MCF 10A (cell line): ENCODE measurements around the gene OAF. TPM values are rescaled to one million over a fixed set of nuclear protein-coding genes. Genes with fewer than 3 reads are reported as not detected.

Source experiments
- BruUV-seq: library from RNA; stranded (reverse); fragments of 400-500 nt; replicated peaks from 2 replicates; lab custom pipeline; 2021; lab: Mats Ljungman, UMichigan
- CTCF ChIA-PET: fragments of 300-600 bp; sonication (Branson Sonifier 250); formaldehyde crosslinking; extraction: SDS; loops from one replicate; lab custom pipeline; 2021; ENCODE audit warnings: antibody characterized with exemption, inconsistent platforms; lab: Yijun Ruan, JAX
- POLR2A ChIA-PET: fragments of 300-600, 350-650 bp; sonication (Branson Sonifier 250); formaldehyde crosslinking; extraction: SDS; loops from one replicate; lab custom pipeline; 2020; ENCODE audit warnings: antibody characterized with exemption, inconsistent platforms; lab: Yijun Ruan, JAX
- DNase-seq: peaks from one replicate; pipeline ENCODE4 v3.0.0-alpha.2; 2018; ENCODE audit not compliant: unreplicated experiment
- H3K27ac Mint-ChIP-seq: one replicate; pipeline ENCODE4 v1.8.0; 2022; ENCODE audit warnings: mild to moderate bottlenecking, low read depth, mixed read lengths; ENCODE audit not compliant: unreplicated experiment
- H3K27me3 Mint-ChIP-seq: one replicate; pipeline ENCODE4 v1.8.0; 2022; ENCODE audit warnings: mixed read lengths; ENCODE audit not compliant: insufficient read depth, unreplicated experiment
- H3K36me3 Mint-ChIP-seq: one replicate; pipeline ENCODE4 v1.8.0; 2022; ENCODE audit warnings: mild to moderate bottlenecking, moderate library complexity, mixed read lengths; ENCODE audit not compliant: insufficient read depth, unreplicated experiment
- H3K4me1 Mint-ChIP-seq: one replicate; pipeline ENCODE4 v1.8.0; 2022; ENCODE audit warnings: mixed read lengths; ENCODE audit not compliant: insufficient read depth, unreplicated experiment
- H3K4me3 Mint-ChIP-seq: one replicate; pipeline ENCODE4 v1.8.0; 2022; ENCODE audit warnings: mild to moderate bottlenecking, moderate library complexity, mixed read lengths; ENCODE audit not compliant: unreplicated experiment
- H3K9me3 Mint-ChIP-seq: one replicate; pipeline ENCODE4 v1.8.0; 2022; ENCODE audit warnings: mixed read lengths; ENCODE audit not compliant: unreplicated experiment
- CTCF ChIP-seq: fragments of 200-600 bp; IDR thresholded peaks from one replicate; pipeline ENCODE4 v1.8.0; 2022; ENCODE audit warnings: antibody characterized with exemption, mild to moderate bottlenecking; ENCODE audit not compliant: unreplicated experiment
- intact Hi-C: fragments of 100-400 bp; cut with micrococcal nuclease; formaldehyde crosslinking; loops from 2 replicates; pipeline ENCODE4 v1.14.1; 2022
- total RNA-seq: library from RNA; stranded (reverse); gene quantifications from 2 replicates; pipeline ENCODE4 v1.2.3, GENCODE V29; 2022

Gene OAF
- total RNA-seq, 1 experiment from 2014 or later: 21.6 TPM

GRCh38 chr11:120205596-120206161 lies 5.2 kb upstream of the OAF start:
- Mint-ChIP-seq H3K27me3 (no peaks in the 10 kb centered on the region), H3K4me3 (no peak overlapping the region), H3K9me3 (no peaks in the 10 kb centered on the region), H3K4me1 (peaks cover 37% of the 10 kb centered on the region), H3K36me3 (no peaks in the 10 kb centered on the region), H3K27ac (peak overlapping the region; percentile 31)
- ChIA-PET POLR2A (interaction anchor here (1.1 kb wide), 1 partner anchor 27 kb away, joined by 3 read pairs; no protein-coding TSS in a partner anchor), CTCF (interaction anchor here (0.9 to 1.2 kb wide), 4 partner anchors 24 to 101 kb away, joined by 3 to 5 read pairs (median 5); no protein-coding TSS in a partner anchor)
- DNase-seq: peak; percentile 58
- BruUV-seq: no TSS peak
- intact Hi-C loops: no loop called here
- TF ChIP-seq CTCF: no peak

GRCh38 chr11:120207512-120207911 lies 3.3 kb upstream of the OAF start:
- Mint-ChIP-seq H3K27ac (no peak overlapping the region), H3K27me3 (no peaks in the 10 kb centered on the region), H3K36me3 (no peaks in the 10 kb centered on the region), H3K4me3 (no peak overlapping the region), H3K9me3 (no peaks in the 10 kb centered on the region), H3K4me1 (peaks cover 43% of the 10 kb centered on the region)
- ChIA-PET POLR2A (interaction anchor here (0.7 to 1.4 kb wide), 3 partner anchors 12 to 971 kb away, joined by 3 to 6 read pairs (median 3); no protein-coding TSS in a partner anchor), CTCF (interaction anchor here (0.5 to 0.7 kb wide), 2 partner anchors 9 to 37 kb away, joined by 3 to 4 read pairs; no protein-coding TSS in a partner anchor)
- TF ChIP-seq CTCF: no peak
- DNase-seq: no peak
- BruUV-seq: no TSS peak
- intact Hi-C loops: no loop called here

DNA sequence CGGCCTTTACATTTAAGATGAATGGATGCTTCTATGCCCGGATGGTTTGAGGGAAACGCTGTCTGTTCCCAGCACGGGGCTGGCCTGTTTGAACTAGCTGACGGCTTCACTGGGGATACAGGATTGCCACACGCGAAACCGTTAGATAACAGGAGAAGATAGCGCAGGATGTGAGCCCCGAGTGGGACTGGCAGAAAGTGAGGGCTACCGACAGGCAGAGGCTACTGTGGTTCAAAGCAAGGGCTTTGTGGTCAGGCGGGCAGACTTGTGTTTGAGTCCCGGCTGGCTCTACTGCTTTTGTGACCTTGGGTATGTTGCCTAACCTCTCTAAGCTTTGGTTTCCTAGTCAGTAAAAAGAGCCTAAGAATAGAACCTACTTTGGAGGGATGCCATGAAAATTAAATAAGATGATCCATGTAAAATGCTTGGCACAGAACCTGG lies 2.8 kb upstream of the OAF start:
- Mint-ChIP-seq H3K27me3 (no peaks in the 10 kb centered on the region), H3K36me3 (no peaks in the 10 kb centered on the region), H3K27ac (peak overlapping the region; percentile 32), H3K4me1 (peaks cover 47% of the 10 kb centered on the region), H3K4me3 (no peak overlapping the region), H3K9me3 (no peaks in the 10 kb centered on the region)
- intact Hi-C loops: no loop called here
- ChIA-PET CTCF (interaction anchor here (0.5 to 0.7 kb wide), 2 partner anchors 10 to 37 kb away, joined by 3 to 4 read pairs; no protein-coding TSS in a partner anchor), POLR2A (interaction anchor here (0.6 to 2.0 kb wide), 6 partner anchors 12 to 132 kb away, joined by 3 to 7 read pairs (median 3); partner anchors contain the start of gene TRIM29)
- peak; percentile 60 for DNase-seq
- no peak for TF ChIP-seq CTCF
- no TSS peak for BruUV-seq

DNA sequence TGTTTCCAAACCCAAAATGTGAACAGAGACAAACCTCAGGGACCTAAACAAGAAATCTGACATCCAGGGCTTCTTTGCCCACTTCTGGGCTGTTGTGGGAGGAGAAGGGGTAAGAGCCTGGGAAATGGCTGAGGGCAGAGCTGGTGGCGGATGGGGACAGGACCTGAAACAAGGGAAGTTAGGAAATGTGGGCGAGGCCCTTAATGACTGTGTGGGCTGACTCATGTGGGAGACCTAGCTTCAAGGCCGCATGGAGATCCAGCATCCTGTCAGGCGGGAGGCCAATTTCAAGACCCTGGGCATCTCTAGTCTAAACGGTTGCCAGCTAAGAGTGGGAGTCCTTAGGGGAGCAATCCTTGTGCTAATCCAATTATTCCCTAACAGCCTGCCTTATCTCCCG lies 2.1 kb upstream of the OAF start:
- H3K9me3 Mint-ChIP-seq: no peaks in the 10 kb centered on the region
- peak overlapping the region; percentile 32 for H3K27ac Mint-ChIP-seq
- no peaks in the 10 kb centered on the region for H3K27me3 Mint-ChIP-seq
- ChIA-PET POLR2A (interaction anchor here (0.6 to 2.0 kb wide), 9 partner anchors 15 to 131 kb away, joined by 3 to 7 read pairs (median 3); partner anchors contain the start of gene TRIM29), CTCF (interaction anchor here (0.6 to 1.0 kb wide), 2 partner anchors 20 to 776 kb away, joined by 4 read pairs; no protein-coding TSS in a partner anchor)
- peaks cover 47% of the 10 kb centered on the region for H3K4me1 Mint-ChIP-seq
- no TSS peak for BruUV-seq
- intact Hi-C loops: no loop called here
- no peak for TF ChIP-seq CTCF
- no peaks in the 10 kb centered on the region for H3K36me3 Mint-ChIP-seq
- peak; percentile 83 for DNase-seq
- no peak overlapping the region for H3K4me3 Mint-ChIP-seq
